Transverse colon (tissue), 4 donors: ENCODE measurements around the gene LARGE1. TPM values are rescaled to one million over a fixed set of nuclear protein-coding genes. Genes with fewer than 3 reads are reported as not detected.

Experiments
- DNase-seq: peaks from one replicate; pipeline ENCODE4 v3.0.0-alpha.2; 2019
- H3K27ac ChIP-seq, 4 donors: fragments of 200-600 bp; sonication (generic); 2 replicates each; pipeline ENCODE4 v1.5.1; 2016 to 2018; ENCODE audit warnings: inconsistent platforms in 4 of 4
- H3K27me3 ChIP-seq: fragments of 200-600 bp; sonication (generic); 2 replicates; pipeline ENCODE4 v1.5.1; 2017; ENCODE audit warnings: inconsistent platforms
- H3K36me3 ChIP-seq, 4 donors: fragments of 200-600 bp; sonication (generic); 2 replicates each; pipeline ENCODE4 v1.5.1; 2017 to 2019; ENCODE audit warnings: inconsistent platforms in 4 of 4
- H3K4me1 ChIP-seq, 4 donors: fragments of 200-600 bp; sonication (generic); 2 replicates each; pipeline ENCODE4 v1.5.1; 2017 to 2020; ENCODE audit warnings: inconsistent platforms in 4 of 4
- H3K4me3 ChIP-seq, 4 donors: fragments of 200-600 bp; sonication (generic); 1 replicate in 1 of 4; 2 replicates in 3 of 4; pipeline versions ENCODE4 v1.5.1 to v1.6.1; 2017 to 2019; ENCODE audit warnings: inconsistent platforms in 4 of 4
- H3K9me3 ChIP-seq, 2 donors: fragments of 200-600 bp; sonication (generic); 2 replicates each; pipeline ENCODE4 v1.5.1; 2017 to 2019; ENCODE audit warnings: inconsistent platforms in 2 of 2
- CTCF ChIP-seq, 5 experiments: fragments of 200-600 bp in 3 of 5; fragments of 450-650 bp in 2 of 5; sonication (generic) in 3 of 5; IDR thresholded peaks; 1 replicate in 2 of 5; 2 replicates in 3 of 5; pipeline ENCODE4 v1.5.1; 2016 to 2017; ENCODE audit warnings: antibody characterized with exemption in 5 of 5, inconsistent platforms in 3 of 5, mild to moderate bottlenecking in 2 of 5, moderate library complexity in 1 of 5
- EP300 ChIP-seq: sonication (generic); formaldehyde crosslinking; IDR thresholded peaks from one replicate; pipeline ENCODE4 v1.6.1; 2017; ENCODE audit warnings: antibody characterized with exemption, low read depth
- POLR2A ChIP-seq: fragments of 450-650 bp; IDR thresholded peaks from one replicate; pipeline ENCODE4 v1.6.1; 2016; ENCODE audit warnings: antibody characterized with exemption, mild to moderate bottlenecking, moderate library complexity
- POLR2AphosphoS5 ChIP-seq, 3 donors: sonication (generic); formaldehyde crosslinking; IDR thresholded peaks; one replicate each; pipeline ENCODE4 v1.6.1; 2016; ENCODE audit warnings: antibody characterized with exemption in 3 of 3
- WGBS, 2 donors: methylation state at CpG; one replicate each; pipeline ENCODE4 v1.1.5; 2018; ENCODE audit warnings: low coverage in 1 of 2; 5-methylcytosine and 5-hydroxymethylcytosine counted together
- in situ Hi-C, 4 donors: fragments of 200-750 bp; cut with MboI; loops; one replicate each; pipeline versions ENCODE4 v1.15.0 to v1.15.1; 2017; ENCODE audit warnings: low sequenced_read_pairs in 3 of 4, low pct_ligation_motif_present in 1 of 4, low pct_unique_long_range_greater_than_20kb in 1 of 4
- intact Hi-C: fragments of 100-400 bp; cut with DNase I; formaldehyde crosslinking; loops from one replicate; pipeline ENCODE4 v1.15.1; 2023; ENCODE audit warnings: low total_unique reads
- total RNA-seq, 4 donors: library from RNA; depleted of rRNA; stranded (reverse); fragments of >200 nt; gene quantifications; one replicate each; pipeline ENCODE4 v1.1.0, GENCODE V29; 2016

LARGE1 gene
- total RNA-seq, 4 donors from 2014 or later, result 46.5 to 304 (median 80.5) TPM

DNA sequence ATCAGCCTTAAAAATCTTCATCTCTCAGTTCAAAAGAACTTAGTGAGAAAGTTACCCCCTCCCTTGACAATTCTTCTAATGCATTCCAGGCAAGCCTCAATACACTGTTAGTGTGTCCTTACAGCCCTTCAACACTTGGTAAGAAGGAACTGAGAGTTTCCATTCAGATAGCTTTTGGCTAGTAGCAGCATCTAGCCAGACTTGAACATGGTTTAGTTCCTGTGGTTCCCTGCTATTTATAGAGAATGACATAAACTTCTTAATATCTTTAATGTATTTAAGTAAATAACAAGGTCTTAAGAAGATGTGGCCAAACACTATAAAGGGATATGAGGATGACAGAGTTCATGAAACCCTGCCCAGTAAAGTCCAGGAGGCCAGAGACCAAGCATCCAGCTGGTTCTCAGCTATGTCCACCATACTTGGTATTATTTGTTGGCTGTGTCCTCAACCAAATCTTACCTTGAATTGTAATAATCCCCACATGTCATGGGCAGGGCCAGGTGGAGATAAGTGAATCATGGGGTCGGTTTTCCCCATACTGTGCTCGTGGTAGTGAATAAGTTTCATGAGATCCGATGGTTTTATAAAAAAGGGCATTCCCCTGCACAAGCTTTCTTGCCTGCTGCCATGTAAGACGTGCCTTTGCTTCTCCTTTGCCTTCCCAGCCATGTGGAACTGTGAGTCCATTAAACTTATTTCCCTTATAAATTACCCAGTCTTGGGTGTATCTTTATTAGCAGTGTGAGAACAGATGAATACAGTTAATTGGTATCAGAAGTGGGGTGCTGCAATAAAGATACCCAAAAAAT is 132.4 kb downstream of the LARGE1 start:
- no peaks in the 10 kb centered on the region for H3K27me3 ChIP-seq
- WGBS, 2 donors, result 80 to 100% methylated on average over 1 to 4 of the region's 4 CpGs
- peaks cover 0 to 22% (median 6%) of the 10 kb centered on the region in 4 donors for H3K4me1 ChIP-seq
- no peak overlapping the region for H3K27ac ChIP-seq
- H3K36me3 ChIP-seq, result no peaks in the 10 kb centered on the region
- no peak for DNase-seq
- peaks cover 6% of the 10 kb centered on the region in 2 donors for H3K9me3 ChIP-seq
- in situ Hi-C loops (no loop called here), intact Hi-C loops (no loop called here)
- no peak overlapping the region for H3K4me3 ChIP-seq
- TF ChIP-seq POLR2A (no peak), EP300 (no peak), POLR2AphosphoS5 (IDR thresholded peaks at IDR 0.05) (no peak), CTCF (IDR thresholded peaks at IDR 0.05) (no peak)

- H3K27me3 ChIP-seq, result no peaks in the 10 kb centered on the region
- TF ChIP-seq CTCF (IDR thresholded peaks at IDR 0.05) (no peak), EP300 (no peak), POLR2AphosphoS5 (IDR thresholded peaks at IDR 0.05) (no peak), POLR2A (no peak)
- no peak for DNase-seq
- H3K4me3 ChIP-seq, result no peak overlapping the region
- H3K4me1 ChIP-seq, result peaks cover under 1 to 23% (median 6%) of the 10 kb centered on the region in 4 donors
- no peaks in the 10 kb centered on the region for H3K36me3 ChIP-seq
- H3K9me3 ChIP-seq, result peaks cover 6% of the 10 kb centered on the region in 2 donors
- intact Hi-C loops (no loop called here), in situ Hi-C loops (no loop called here)
- no peak overlapping the region for H3K27ac ChIP-seq
These were observed 134.1 kb downstream of the LARGE1 start for GRCh38 chr22:33786149-33786548.

- Histone ChIP-seq H3K4me3 (no peak overlapping the region), H3K4me1 (peaks cover 6 to 26% (median 10%) of the 10 kb centered on the region in 4 donors), H3K9me3 (peaks cover 6% of the 10 kb centered on the region in 2 donors), H3K36me3 (no peaks in the 10 kb centered on the region), H3K27me3 (no peaks in the 10 kb centered on the region), H3K27ac (peak overlapping the region in 2 of 4 donors; percentile 17 to 46)
- WGBS, 2 donors, result 69 to 70% methylated on average over 5 of the region's 5 CpGs
- in situ Hi-C loops (no loop called here), intact Hi-C loops (no loop called here)
- DNase-seq, result no peak
- TF ChIP-seq CTCF (IDR thresholded peaks at IDR 0.05) (no peak), POLR2AphosphoS5 (IDR thresholded peaks at IDR 0.05) (peak in 1 of 3 donors; percentile 10), EP300 (no peak), POLR2A (no peak)
These were observed 134.8 kb downstream of the LARGE1 start for GRCh38 chr22:33785283-33785968.

DNA sequence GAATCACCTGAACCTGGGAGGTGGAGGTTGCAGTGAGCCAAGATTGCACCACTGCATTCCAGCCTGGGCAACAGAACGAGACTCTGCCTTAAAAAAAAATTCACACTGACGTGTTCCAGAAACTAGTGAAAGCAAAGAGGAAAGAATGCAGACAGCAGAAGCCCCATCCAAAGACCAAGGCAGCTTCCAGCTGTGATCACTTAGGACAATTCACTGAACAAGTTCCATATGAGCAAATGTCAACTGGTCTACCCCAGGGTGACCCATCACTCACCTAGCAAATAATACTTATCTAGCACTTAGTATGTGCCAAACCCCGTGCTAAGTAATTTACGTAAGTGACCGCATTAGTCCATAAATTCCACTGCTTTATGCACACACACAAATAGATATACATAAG is 138.9 kb downstream of the LARGE1 start:
- H3K36me3 ChIP-seq, result no peaks in the 10 kb centered on the region
- no peak overlapping the region for H3K27ac ChIP-seq
- no peak overlapping the region for H3K4me3 ChIP-seq
- no peaks in the 10 kb centered on the region for H3K9me3 ChIP-seq
- in situ Hi-C loops (no loop called here), intact Hi-C loops (no loop called here)
- H3K27me3 ChIP-seq, result no peaks in the 10 kb centered on the region
- 67 to 73% methylated on average over 4 to 5 of the region's 5 CpGs for WGBS, 2 donors
- DNase-seq, result no peak
- peaks cover 6 to 36% (median 20%) of the 10 kb centered on the region in 4 donors for H3K4me1 ChIP-seq
- no peak for TF ChIP-seq EP300
- peak in 1 of 3 donors; percentile 12 for TF ChIP-seq POLR2AphosphoS5 (IDR thresholded peaks at IDR 0.05)
